SU-DHL-6 (cell line): ENCODE measurements around the gene CACNG7.

Experiments used
- H2AFZ ChIP-seq: fragments of 200-600 bp; sonication (generic); 2 replicates; pipeline ENCODE4 v1.6.1; 2014; ENCODE audit warnings: low read depth, mild to moderate bottlenecking, moderate library complexity, mixed read lengths, antibody characterized with exemption, low read length; ENCODE audit not compliant: severe bottlenecking
- H3F3A ChIP-seq: fragments of 200-600 bp; shearing (Covaris generic); 2 replicates; pipeline ENCODE4 v1.6.0; 2016; ENCODE audit warnings: antibody characterized with exemption, mild to moderate bottlenecking; ENCODE audit not compliant: insufficient read depth
- H3K27ac ChIP-seq: fragments of 200-600 bp; sonication (generic); 2 replicates; pipeline ENCODE4 v1.5.1; 2016; ENCODE audit warnings: low read depth, mild to moderate bottlenecking, low read length, moderate library complexity, mixed read lengths
- H3K27me3 ChIP-seq: fragments of 200-600 bp; sonication (generic), shearing (Covaris generic); 2 replicates; pipeline ENCODE4 v1.6.0; 2014; ENCODE audit warnings: mild to moderate bottlenecking, low read length
- H3K36me3 ChIP-seq: fragments of 200-600 bp; sonication (generic); 2 replicates; pipeline ENCODE4 v1.6.1; 2014; ENCODE audit warnings: mild to moderate bottlenecking, low read length, mixed read lengths
- H3K4me2 ChIP-seq: fragments of 300-600, 200-600 bp; shearing (Covaris generic), sonication (generic); 2 replicates; pipeline ENCODE4 v1.6.0; 2014; ENCODE audit warnings: low read length, low read depth, mild to moderate bottlenecking; ENCODE audit not compliant: poor library complexity, severe bottlenecking
- H3K4me3 ChIP-seq: fragments of 200-600 bp; sonication (generic); 2 replicates; pipeline ENCODE4 v1.5.1; 2014; ENCODE audit warnings: antibody characterized with exemption, low read length, mild to moderate bottlenecking, mixed read lengths; ENCODE audit not compliant: insufficient read depth, poor library complexity, severe bottlenecking
- H3K79me2 ChIP-seq: fragments of 200-600 bp; sonication (generic); 2 replicates; pipeline ENCODE4 v1.6.1; 2014; ENCODE audit warnings: mild to moderate bottlenecking, low read length, moderate library complexity; ENCODE audit not compliant: insufficient read depth
- H3K9ac ChIP-seq: fragments of 200-600 bp; sonication (generic); 2 replicates; pipeline ENCODE4 v1.7.0; 2014; ENCODE audit warnings: mild to moderate bottlenecking, low read length
- H3K9me2 ChIP-seq: fragments of 200-600 bp; sonication (generic); replicated peaks from 2 replicates; pipeline ENCODE4 v1.6.1; 2014; ENCODE audit warnings: low read length; ENCODE audit not compliant: insufficient read depth
- H3K9me3 ChIP-seq: fragments of 200-600 bp; sonication (generic); 2 replicates; pipeline ENCODE4 v1.6.1; 2014; ENCODE audit warnings: low read length, mixed read lengths; ENCODE audit not compliant: insufficient read depth
- H4K20me1 ChIP-seq: fragments of 200-600 bp; sonication (generic); 2 replicates; pipeline ENCODE4 v1.6.1; 2014; ENCODE audit warnings: low read depth, mild to moderate bottlenecking, antibody characterized with exemption, low read length, moderate library complexity, mixed read lengths
- EZH2phosphoT487 ChIP-seq: fragments of 200-600 bp; sonication (generic), shearing (Covaris generic); conservative IDR thresholded peaks from 2 replicates; pipeline ENCODE4 v1.6.1; 2018; ENCODE audit warnings: mild to moderate bottlenecking, antibody characterized with exemption, low read length, moderate library complexity, mixed read lengths
- TF ChIP-seq, protein P1 (sequence below): fragments of 200-600 bp; sonication (generic); IDR thresholded peaks from one replicate; pipeline ENCODE4 v1.5.1; 2017; ENCODE audit warnings: antibody characterized with exemption, mild to moderate bottlenecking, low read length, moderate library complexity; ENCODE audit not compliant: insufficient read depth, poor library complexity, severe bottlenecking

CACNG7 gene

DNA sequence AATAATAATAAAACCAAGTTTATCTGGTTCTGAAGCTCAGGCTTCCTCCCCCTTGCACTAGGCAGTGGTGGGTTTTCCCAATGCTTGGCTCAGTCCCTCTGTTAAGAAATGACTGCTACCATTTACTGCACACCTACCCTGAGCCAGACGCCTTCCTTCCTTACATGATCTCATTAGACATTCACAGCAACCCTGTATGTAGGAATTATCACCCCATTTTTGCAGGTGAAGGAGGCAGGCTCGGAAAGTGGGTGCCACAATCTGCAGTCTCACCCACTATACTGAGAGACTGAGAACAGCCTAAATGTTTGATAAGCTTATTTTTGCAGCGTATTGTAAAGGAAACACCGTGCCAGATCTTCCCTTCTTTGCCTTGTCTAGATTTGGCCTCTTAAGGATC lies 35.3 kb downstream of the CACNG7 start:
- no peaks in the 10 kb centered on the region for H4K20me1 ChIP-seq
- no peak overlapping the region for H3K27ac ChIP-seq
- H3K79me2 ChIP-seq = no peaks in the 10 kb centered on the region
- TF ChIP-seq, protein P1, sequence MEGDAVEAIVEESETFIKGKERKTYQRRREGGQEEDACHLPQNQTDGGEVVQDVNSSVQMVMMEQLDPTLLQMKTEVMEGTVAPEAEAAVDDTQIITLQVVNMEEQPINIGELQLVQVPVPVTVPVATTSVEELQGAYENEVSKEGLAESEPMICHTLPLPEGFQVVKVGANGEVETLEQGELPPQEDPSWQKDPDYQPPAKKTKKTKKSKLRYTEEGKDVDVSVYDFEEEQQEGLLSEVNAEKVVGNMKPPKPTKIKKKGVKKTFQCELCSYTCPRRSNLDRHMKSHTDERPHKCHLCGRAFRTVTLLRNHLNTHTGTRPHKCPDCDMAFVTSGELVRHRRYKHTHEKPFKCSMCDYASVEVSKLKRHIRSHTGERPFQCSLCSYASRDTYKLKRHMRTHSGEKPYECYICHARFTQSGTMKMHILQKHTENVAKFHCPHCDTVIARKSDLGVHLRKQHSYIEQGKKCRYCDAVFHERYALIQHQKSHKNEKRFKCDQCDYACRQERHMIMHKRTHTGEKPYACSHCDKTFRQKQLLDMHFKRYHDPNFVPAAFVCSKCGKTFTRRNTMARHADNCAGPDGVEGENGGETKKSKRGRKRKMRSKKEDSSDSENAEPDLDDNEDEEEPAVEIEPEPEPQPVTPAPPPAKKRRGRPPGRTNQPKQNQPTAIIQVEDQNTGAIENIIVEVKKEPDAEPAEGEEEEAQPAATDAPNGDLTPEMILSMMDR = no peak
- no peak for TF ChIP-seq EZH2phosphoT487
- no peaks in the 10 kb centered on the region for H3K9me2 ChIP-seq
- H3K9me3 ChIP-seq = no peaks in the 10 kb centered on the region
- H3K27me3 ChIP-seq = no peaks in the 10 kb centered on the region
- H3F3A ChIP-seq = no peaks in the 10 kb centered on the region
- no peak overlapping the region for H3K9ac ChIP-seq
- H3K36me3 ChIP-seq = no peaks in the 10 kb centered on the region
- no peak overlapping the region for H2AFZ ChIP-seq
- H3K4me3 ChIP-seq = no peak overlapping the region
- no peak overlapping the region for H3K4me2 ChIP-seq

DNA sequence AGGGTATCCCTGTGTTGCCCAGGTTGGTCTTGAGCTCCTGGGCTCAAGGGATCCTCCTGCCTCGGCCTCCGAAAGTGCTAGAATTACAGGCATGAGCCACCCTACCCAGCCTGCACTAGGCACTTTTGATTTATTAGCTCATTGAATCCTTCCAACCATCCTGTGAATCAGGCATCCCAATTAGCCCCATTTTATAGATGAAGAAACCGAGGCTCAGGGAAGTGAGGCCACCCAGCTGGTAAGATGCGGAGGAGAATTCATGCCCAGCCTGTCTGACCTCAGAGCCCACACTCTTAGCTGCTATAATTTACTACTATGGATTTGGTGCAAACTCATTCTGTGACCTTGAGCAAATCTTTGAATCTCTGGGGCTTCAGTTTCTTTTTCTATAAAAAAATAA lies 35.9 kb downstream of the CACNG7 start:
- no peaks in the 10 kb centered on the region for H3K9me3 ChIP-seq
- H3K79me2 ChIP-seq = no peaks in the 10 kb centered on the region
- no peaks in the 10 kb centered on the region for H3K27me3 ChIP-seq
- no peak overlapping the region for H3K4me2 ChIP-seq
- no peak overlapping the region for H3K9ac ChIP-seq
- H3F3A ChIP-seq = no peaks in the 10 kb centered on the region
- TF ChIP-seq, protein P1 = no peak
- TF ChIP-seq EZH2phosphoT487 = no peak
- H4K20me1 ChIP-seq = no peaks in the 10 kb centered on the region
- H3K36me3 ChIP-seq = no peaks in the 10 kb centered on the region
- H3K27ac ChIP-seq = no peak overlapping the region
- no peak overlapping the region for H3K4me3 ChIP-seq
- no peak overlapping the region for H2AFZ ChIP-seq
- no peaks in the 10 kb centered on the region for H3K9me2 ChIP-seq

GRCh38 chr19:53945441-53945840 lies 36.4 kb downstream of the CACNG7 start:
- Histone ChIP-seq H3K79me2 (no peaks in the 10 kb centered on the region), H4K20me1 (no peaks in the 10 kb centered on the region), H3K4me3 (no peak overlapping the region), H3K27me3 (no peaks in the 10 kb centered on the region), H3F3A (no peaks in the 10 kb centered on the region), H3K36me3 (no peaks in the 10 kb centered on the region), H3K9me3 (no peaks in the 10 kb centered on the region), H3K9me2 (no peaks in the 10 kb centered on the region), H3K9ac (no peak overlapping the region), H3K27ac (no peak overlapping the region), H3K4me2 (no peak overlapping the region), H2AFZ (no peak overlapping the region)
- no peak for TF ChIP-seq EZH2phosphoT487
- TF ChIP-seq, protein P1 = no peak
